GM10847 (cell line): ENCODE results near the gene RPTOR.

ENCODE experiments used
- POLR2A ChIP-seq: IDR thresholded peaks from 2 replicates; pipeline ENCODE4 v1.6.1; 2011; ENCODE audit not compliant: insufficient read length; ENCODE audit errors: extremely low read depth

Gene RPTOR

GRCh38 chr17:80799538-80800480, 255.2 kb downstream of the RPTOR start:
- no peak for TF ChIP-seq POLR2A

GRCh38 chr17:80800481-80801391, 256.1 kb downstream of the RPTOR start:
- TF ChIP-seq POLR2A, result no peak

GRCh38 chr17:80802626-80803450, 258.2 kb downstream of the RPTOR start:
- no peak for TF ChIP-seq POLR2A

GRCh38 chr17:80803451-80804428, 259.1 kb downstream of the RPTOR start:
- TF ChIP-seq POLR2A, result no peak

- no peak for TF ChIP-seq POLR2A
These were observed 259.8 kb downstream of the RPTOR start for GRCh38 chr17:80804466-80804865.

- no peak for TF ChIP-seq POLR2A
These were observed 260.6 kb downstream of the RPTOR start for GRCh38 chr17:80805032-80805751.

- no peak for TF ChIP-seq POLR2A
These were observed 262.4 kb downstream of the RPTOR start for GRCh38 chr17:80807014-80807413.

- no peak for TF ChIP-seq POLR2A
These were observed 263.2 kb downstream of the RPTOR start for GRCh38 chr17:80807882-80808281.

- no peak for TF ChIP-seq POLR2A
These were observed 266.8 kb downstream of the RPTOR start for GRCh38 chr17:80811181-80812105.

- no peak for TF ChIP-seq POLR2A
These were observed 267.9 kb downstream of the RPTOR start for GRCh38 chr17:80812362-80813088.

GRCh38 chr17:80813318-80813717, 268.7 kb downstream of the RPTOR start:
- no peak for TF ChIP-seq POLR2A
